Measurements from ENCODE around the gene NBEA. TPM values are rescaled to one million over a fixed set of nuclear protein-coding genes. Genes with fewer than 3 reads are reported as not detected.
"Not testable (repeated sequence)": the region's sequence is repeated elsewhere in the genome, so short reads cannot be mapped to it uniquely, and the experiment has no call there.

Gene NBEA
- total RNA-seq, 1 donor from 2014 or later = 10.8 TPM

GRCh38 chr13:35055705-35056104 is 113.6 kb downstream of the NBEA start:
- Mint-ChIP-seq H3K27ac (ENCODE audit: unreplicated experiment) (no peak overlapping the region), H3K4me1 (no peaks in the 10 kb centered on the region), H3K27me3 (ENCODE audit: low read depth) (no peaks in the 10 kb centered on the region), H3K36me3 (ENCODE audit: low read depth) (no peaks in the 10 kb centered on the region), H3K4me3 (no peak overlapping the region), H3K9me3 (no peaks in the 10 kb centered on the region)
- DNase-seq (ENCODE audit: low read depth, low spot score) = no peak
- TF ChIP-seq CTCF (conservative IDR thresholded peaks at IDR 0.05) = no peak

- no peak for DNase-seq (ENCODE audit: low read depth, low spot score)
- H3K27ac Mint-ChIP-seq (ENCODE audit: unreplicated experiment) = no peak overlapping the region
Measured at GRCh38 chr13:35057858-35058257, 115.8 kb downstream of the NBEA start.

GRCh38 chr13:35058585-35058984 is 116.5 kb downstream of the NBEA start:
- H3K36me3 Mint-ChIP-seq (ENCODE audit: low read depth); DNase-seq (ENCODE audit: low read depth, low spot score); H3K4me3 Mint-ChIP-seq; H3K27ac Mint-ChIP-seq (ENCODE audit: unreplicated experiment); H3K4me1 Mint-ChIP-seq; H3K9me3 Mint-ChIP-seq; H3K27me3 Mint-ChIP-seq (ENCODE audit: low read depth): not testable (repeated sequence)

More at GRCh38 chr13:35057858-35058257, 115.8 kb downstream of the NBEA start:
- no peak for TF ChIP-seq CTCF (conservative IDR thresholded peaks at IDR 0.05)
- Mint-ChIP-seq H3K9me3 (no peaks in the 10 kb centered on the region), H3K4me3 (no peak overlapping the region), H3K27me3 (ENCODE audit: low read depth) (no peaks in the 10 kb centered on the region), H3K4me1 (no peaks in the 10 kb centered on the region), H3K36me3 (ENCODE audit: low read depth) (no peaks in the 10 kb centered on the region)

- Mint-ChIP-seq H3K9me3 (peaks cover 13% of the 10 kb centered on the region), H3K27ac (ENCODE audit: unreplicated experiment) (no peak overlapping the region)
Measured at GRCh38 chr13:35086667-35087066, 144.6 kb downstream of the NBEA start.

DNA sequence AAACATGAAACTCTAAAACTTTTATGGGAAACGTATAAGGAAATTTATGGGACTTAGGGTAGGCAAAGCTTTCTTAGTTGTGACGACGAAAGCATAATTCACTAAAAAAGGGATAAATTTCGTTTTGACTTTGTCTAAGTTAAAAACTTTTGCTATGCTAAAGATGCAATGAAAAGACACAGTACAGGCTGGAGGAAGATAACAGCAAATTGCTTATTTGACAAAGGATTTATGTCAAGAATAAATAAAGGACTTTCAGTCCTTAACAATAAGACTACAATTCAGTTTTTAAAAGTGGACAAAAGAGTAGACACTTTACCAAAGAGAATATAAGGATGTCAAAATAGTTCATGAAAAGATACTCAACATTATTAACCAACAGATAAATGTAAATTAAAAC is 150.2 kb downstream of the NBEA start:
- peaks cover 5% of the 10 kb centered on the region for H3K36me3 Mint-ChIP-seq (ENCODE audit: low read depth)
- no peak for DNase-seq (ENCODE audit: low read depth, low spot score)
- peaks cover 3% of the 10 kb centered on the region for H3K9me3 Mint-ChIP-seq
- no peak overlapping the region for H3K27ac Mint-ChIP-seq (ENCODE audit: unreplicated experiment)
- TF ChIP-seq CTCF (conservative IDR thresholded peaks at IDR 0.05) = no peak
- H3K27me3 Mint-ChIP-seq (ENCODE audit: low read depth) = no peaks in the 10 kb centered on the region
- no peaks in the 10 kb centered on the region for H3K4me1 Mint-ChIP-seq
- no peak overlapping the region for H3K4me3 Mint-ChIP-seq

More at GRCh38 chr13:35086667-35087066, 144.6 kb downstream of the NBEA start:
- Mint-ChIP-seq H3K4me3 (no peak overlapping the region), H3K27me3 (ENCODE audit: low read depth) (no peaks in the 10 kb centered on the region), H3K36me3 (ENCODE audit: low read depth) (peaks cover 29% of the 10 kb centered on the region), H3K4me1 (no peaks in the 10 kb centered on the region)
- no peak for TF ChIP-seq CTCF (conservative IDR thresholded peaks at IDR 0.05)
- DNase-seq (ENCODE audit: low read depth, low spot score) = no peak

GRCh38 chr13:35092751-35093150 is 150.7 kb downstream of the NBEA start:
- H3K27me3 Mint-ChIP-seq (ENCODE audit: low read depth) = no peaks in the 10 kb centered on the region
- H3K27ac Mint-ChIP-seq (ENCODE audit: unreplicated experiment) = no peak overlapping the region
- H3K36me3 Mint-ChIP-seq (ENCODE audit: low read depth) = peaks cover 2% of the 10 kb centered on the region
- H3K4me1 Mint-ChIP-seq = no peaks in the 10 kb centered on the region
- peaks cover 1% of the 10 kb centered on the region for H3K9me3 Mint-ChIP-seq
- H3K4me3 Mint-ChIP-seq = no peak overlapping the region
- TF ChIP-seq CTCF (conservative IDR thresholded peaks at IDR 0.05) = no peak
- no peak for DNase-seq (ENCODE audit: low read depth, low spot score)
